NCI-H82 treated with DMSO at 0.1 percent for 48 hours (cell line): ENCODE data around the gene SFTPA2.
"Not testable (repeated sequence)": the region's sequence is repeated elsewhere in the genome, so short reads cannot be mapped to it uniquely, and the experiment has no call there.

Experiments
- DNase-seq: peaks from one replicate; lab custom pipeline; 2025; ENCODE audit not compliant: unreplicated experiment; lab: John Stamatoyannopoulos, UW

The SFTPA2 gene

GRCh38 chr10:79561257-79561656, 1.1 kb upstream of the SFTPA2 start:
- DNase-seq, result no peak

- DNase-seq, result no peak
Observed at GRCh38 chr10:79559726-79560125, 481 bp downstream of the SFTPA2 start.

- DNase-seq, result not testable (repeated sequence)
Observed at GRCh38 chr10:79556961-79557360, 3.2 kb downstream of the SFTPA2 start.

GRCh38 chr10:79555354-79556309, 4.6 kb downstream of the SFTPA2 start:
- DNase-seq, result no peak

GRCh38 chr10:79552143-79552542, 8.1 kb downstream of the SFTPA2 start:
- DNase-seq, result no peak

DNA sequence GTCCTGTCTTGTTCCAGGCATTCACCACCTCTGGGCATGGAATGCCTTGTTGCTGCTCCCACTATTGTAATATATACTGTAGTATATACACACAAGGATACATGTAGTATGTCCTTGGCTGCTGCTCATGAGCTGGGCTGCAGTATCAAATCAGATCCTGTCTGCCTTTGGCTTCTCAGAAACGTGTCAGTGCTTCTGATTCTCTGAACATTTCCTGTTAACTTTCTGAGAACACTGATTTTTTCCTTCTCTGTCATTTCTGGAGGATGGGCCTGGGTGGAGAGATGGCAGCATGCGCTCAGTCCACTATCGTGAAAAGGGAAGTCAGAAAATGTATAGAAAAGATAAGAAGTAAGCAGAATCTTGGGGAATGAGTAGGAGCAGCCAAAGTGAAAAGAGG, 12.2 kb downstream of the SFTPA2 start:
- DNase-seq, result no peak

DNA sequence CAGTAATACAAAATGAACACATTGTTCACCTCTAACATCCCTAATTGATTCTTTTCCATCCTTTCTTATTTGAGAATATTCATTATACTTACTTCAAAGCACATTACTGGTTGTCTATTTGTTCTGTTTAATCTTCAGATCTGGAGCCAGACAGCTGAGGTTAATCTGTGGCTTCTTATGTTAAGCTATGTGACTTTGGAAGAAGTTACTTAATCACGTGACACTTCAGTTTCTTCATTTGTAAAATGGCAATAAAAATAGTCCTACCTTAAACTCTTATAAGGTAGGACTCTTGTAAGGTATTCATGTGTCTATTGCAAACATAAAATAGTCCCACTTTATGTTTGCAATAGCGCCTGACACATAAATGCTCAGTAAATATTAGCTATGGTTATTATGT, 13.1 kb downstream of the SFTPA2 start:
- not testable (repeated sequence) for DNase-seq

DNA sequence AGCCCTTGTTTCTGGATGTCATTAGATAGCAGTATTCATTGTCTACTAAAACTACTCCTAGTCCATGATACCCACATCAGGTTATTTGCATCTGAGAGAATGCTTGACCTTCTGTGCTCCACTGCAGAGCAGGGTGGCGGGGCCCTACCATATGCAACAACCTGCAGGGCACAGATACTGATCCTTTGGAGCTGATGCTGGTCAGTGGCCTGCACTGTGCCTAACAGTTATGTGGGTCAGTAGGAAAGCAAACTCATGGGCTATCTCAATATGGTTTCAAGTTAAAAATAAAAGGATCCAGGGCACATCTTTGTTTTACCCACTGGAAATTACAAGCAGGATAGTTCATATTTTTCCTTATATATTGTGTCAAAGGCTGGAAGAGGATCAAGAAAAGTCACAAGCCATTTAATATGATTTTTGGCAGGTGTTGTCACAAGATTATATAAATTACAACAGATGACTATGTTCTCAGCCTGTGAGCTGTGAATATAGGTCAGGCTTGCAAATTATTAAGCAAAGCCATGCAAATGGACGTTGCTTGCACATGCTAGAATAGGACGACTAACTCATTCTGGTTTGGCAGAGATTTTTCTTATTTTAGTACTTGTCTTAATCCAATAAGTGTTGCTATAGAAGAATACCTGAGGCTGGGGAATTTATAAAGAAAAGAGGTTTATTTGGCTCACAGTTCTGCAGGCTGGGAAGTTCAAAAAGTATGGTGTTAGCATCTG, 15.1 kb downstream of the SFTPA2 start:
- not testable (repeated sequence) for DNase-seq

GRCh38 chr10:79544408-79544807, 15.8 kb downstream of the SFTPA2 start:
- DNase-seq, result not testable (repeated sequence)

DNA sequence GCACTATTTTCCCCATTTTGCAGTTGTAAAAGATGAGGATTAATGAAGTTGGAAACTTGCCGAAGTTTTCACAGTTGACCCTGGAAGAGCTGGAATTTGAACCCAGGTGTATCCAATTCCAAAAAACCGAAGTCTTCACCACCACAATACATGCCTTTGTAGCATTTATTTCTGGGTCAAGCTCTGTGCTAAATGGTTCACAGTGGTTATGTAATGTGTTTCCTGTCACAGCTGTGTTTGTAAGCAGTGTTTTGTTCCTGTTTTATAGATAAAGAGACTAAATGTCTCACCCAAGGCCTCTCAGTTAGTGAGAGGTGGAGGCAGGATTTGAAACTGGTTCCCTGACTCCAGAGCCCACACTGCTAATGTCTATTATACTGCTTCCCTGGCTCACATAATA, 17.6 kb downstream of the SFTPA2 start:
- no peak for DNase-seq

GRCh38 chr10:79540930-79541329, 19.3 kb downstream of the SFTPA2 start:
- not testable (repeated sequence) for DNase-seq

DNA sequence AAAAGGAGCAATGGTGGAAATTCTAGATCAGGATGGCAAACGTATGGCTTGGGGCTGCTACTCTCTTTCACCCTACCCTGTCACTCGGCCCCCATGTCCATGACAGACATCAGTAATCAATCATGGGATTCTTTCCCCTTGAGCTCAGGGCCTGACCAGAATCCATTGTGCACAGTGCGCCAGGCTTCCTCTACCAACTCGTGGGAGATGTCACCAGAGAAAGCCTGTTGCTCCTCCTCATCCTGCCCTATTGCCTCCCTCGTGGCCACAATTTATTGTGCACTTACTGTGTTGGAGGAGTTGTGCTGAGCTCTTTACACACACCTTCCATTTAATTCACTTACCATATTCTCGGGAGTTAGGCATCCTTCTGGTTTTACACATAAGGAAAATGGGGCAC, 21.9 kb downstream of the SFTPA2 start:
- DNase-seq, result not testable (repeated sequence)

- DNase-seq, result not testable (repeated sequence)
Observed at GRCh38 chr10:79533903-79534175, 26.4 kb downstream of the SFTPA2 start.

DNA sequence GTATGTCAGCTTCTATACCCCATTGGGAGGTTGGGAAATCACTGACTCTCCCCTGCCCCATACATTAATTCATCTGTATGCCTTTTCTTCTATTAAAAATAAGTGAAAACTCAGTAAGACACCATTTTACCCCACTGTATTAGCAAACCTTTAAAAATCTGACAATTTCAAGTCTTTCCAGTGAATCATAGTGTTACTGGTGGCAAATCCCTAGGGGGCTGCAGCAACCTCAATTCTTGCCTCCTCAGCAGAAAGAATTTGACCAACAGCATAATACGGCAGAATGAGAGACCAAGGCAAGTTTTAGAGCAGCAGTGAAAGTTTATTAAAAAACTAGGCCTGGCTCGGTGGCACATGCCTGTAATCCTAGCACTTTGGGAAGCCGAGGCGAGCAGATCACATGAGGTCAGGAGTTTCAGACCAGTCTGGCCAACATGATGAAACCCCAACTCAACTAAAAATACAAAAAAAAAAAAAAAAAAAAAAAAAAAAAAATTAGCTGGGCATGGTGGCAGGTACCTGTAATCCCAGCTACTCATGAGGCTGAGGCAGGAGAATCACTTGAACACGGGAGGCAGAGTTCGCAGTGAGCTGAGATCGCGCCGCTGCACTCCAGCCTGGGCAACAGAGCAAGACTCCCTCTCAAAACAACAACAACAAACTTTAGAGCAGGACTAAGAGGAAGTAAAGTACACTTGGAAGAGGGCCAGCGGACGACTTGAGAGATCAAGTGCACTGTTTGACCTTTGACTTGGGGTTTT, 26.9 kb downstream of the SFTPA2 start:
- not testable (repeated sequence) for DNase-seq

GRCh38 chr10:79528261-79528660, 31.9 kb downstream of the SFTPA2 start:
- DNase-seq, result not testable (repeated sequence)

- not testable (repeated sequence) for DNase-seq
Observed at GRCh38 chr10:79525049-79525710, 35.0 kb downstream of the SFTPA2 start.

DNA sequence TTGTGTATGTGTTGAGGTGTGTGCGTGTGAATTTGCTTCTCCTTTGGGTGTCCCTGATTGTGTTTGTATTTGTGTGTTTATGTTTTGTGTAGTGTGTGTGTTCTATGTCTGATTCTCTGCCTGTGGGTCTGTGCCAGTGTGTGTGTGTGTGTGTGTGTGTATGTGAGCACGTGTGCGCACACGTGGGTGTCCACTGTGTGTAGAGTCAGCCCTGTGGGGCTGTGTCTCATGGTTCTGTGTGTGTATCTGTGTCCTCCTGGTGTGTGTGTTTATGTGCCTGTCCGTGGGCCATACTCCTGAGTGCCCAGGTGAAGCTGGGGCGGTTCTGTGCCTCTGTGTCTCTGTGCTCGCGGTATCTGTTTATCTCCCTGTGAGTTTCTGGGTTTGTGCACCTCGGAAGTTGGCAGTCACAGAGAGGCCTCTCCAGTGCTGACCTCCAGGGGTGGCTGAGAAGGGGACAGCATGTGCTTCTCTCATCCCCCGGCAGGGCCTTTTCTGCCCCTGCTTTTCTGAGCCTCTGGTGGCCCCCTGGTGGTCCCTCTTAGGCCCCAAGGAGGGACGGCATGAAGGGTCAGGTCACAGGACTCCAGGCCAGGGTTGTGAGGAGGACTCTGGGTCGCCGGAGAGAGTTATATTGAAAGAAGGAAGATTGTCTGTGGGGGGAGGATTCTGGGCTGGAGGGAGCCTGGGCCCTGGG, 36.9 kb downstream of the SFTPA2 start:
- DNase-seq, result not testable (repeated sequence)

DNA sequence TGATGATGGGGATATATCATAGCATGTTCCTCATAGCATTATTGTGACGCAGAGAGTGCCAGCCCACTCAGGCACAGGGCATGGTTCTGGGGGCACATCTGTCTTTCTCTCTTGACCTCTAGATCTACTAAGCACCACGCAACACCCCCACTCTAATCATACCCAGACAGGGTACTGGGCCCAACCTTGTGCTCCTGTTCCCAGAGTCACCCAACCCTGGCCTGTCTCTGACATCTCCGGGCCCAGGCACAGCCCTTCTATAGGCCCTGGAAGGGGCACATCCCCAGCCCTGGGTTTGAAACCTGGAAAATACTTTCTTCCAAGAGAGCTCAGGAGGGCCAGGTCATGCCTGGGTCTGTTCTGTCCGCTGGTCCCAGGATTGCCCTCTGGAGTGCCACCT, 37.7 kb downstream of the SFTPA2 start:
- not testable (repeated sequence) for DNase-seq

DNA sequence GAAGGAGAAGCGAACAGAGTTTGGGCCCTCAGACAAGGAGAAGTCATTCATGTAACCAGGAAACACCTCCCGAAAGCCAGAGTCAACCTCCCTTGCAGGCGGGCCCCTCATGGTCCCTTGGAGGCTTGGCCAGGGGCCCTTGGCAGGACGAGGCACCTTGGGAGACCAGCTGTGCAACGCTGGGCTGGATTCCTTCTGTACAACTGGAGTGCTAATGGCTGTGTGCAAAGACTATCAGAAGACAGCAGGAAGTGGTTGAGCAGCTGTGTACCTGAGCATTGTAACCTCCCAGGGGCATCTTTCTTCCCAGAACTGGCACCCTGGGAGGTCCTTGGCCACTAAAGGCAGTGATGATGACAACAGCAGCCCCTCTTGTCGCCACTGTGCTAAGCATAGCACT, 38.5 kb downstream of the SFTPA2 start:
- DNase-seq, result not testable (repeated sequence)

DNA sequence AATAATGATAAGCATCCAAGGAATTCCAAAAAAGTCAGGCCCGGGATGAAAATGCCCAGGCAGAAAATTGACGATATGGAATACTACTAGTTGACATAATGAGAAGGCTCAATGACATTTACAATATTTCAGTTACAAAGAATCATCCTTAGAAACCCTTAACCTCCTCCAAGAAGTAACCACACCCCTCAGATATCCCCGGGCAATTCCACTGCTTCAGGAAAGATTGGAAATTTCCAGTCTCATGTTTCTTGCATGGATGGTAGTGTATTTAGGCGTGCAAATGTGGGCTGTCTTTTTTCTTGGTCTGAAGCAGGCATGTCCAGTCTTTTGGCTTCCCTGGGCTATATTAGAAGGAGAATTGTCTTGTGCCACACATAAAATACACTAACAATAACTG, 42.6 kb downstream of the SFTPA2 start:
- not testable (repeated sequence) for DNase-seq
